GM18861 (cell line): ENCODE data around the gene A4GNT.
"Not testable (repeated sequence)": the region's sequence is repeated elsewhere in the genome, so short reads cannot be mapped to it uniquely, and the experiment has no call there.

Experiments
- ATAC-seq: cut with Tn5 transposase; IDR thresholded peaks from one replicate; pipeline ENCODE4 v1.9.1; 2021; ENCODE audit not compliant: unreplicated experiment

Gene A4GNT

DNA sequence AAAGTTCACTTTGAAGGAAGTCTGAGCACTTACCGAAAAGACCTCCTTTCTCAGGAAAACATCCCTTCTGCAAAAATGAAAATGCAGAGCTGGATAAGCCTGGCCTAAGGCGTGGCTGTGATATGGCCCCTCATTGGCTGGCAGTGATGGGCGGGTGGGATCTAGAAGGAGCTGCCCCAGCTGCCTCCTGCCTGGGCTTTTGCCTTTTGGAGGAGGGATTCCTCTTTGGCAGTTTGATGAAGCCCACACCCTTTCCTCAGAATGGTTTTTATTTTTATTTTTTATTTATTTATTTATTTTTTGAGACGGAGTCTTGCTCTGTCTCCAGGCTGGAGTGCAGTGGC, 12.8 kb downstream of the A4GNT start:
- ATAC-seq = no peak

DNA sequence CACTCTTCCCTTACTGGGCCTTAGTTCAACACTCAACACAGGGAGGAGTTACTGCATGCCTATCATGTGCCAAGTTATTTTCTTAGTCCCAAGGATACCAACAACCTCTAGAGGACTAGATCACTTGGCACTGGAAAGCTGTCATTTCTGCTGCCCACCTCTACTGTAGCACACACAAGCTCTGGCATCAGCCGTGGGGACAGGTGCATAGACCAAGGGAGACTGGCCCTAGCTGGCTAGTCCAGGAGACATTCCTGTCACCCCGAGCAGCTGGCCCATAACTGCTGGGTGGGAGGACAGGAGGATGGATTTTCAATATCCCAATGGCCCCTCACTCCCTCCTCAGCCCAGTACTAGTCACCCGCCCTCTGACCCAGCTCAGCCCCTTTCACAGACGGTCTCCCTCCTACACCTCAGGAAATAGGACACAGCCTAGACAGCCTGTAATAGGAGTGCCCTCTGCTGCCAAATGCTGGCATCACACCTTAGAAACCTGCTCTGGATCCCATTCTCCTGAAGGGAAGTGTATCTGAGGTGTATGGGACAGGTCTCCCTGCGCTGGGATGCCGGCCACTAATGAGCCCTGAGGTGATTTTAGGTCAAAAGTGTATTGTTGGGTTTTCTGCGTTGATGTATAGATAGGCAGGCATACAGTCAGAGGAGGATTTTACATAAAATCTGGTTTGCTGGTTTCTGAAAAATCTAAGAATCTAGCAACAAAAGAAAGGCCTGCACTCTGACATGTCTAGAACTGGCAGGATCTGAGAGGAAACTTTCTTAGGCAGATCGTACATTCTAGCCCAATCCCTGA, 13.4 kb downstream of the A4GNT start:
- ATAC-seq = peak; percentile 70

DNA sequence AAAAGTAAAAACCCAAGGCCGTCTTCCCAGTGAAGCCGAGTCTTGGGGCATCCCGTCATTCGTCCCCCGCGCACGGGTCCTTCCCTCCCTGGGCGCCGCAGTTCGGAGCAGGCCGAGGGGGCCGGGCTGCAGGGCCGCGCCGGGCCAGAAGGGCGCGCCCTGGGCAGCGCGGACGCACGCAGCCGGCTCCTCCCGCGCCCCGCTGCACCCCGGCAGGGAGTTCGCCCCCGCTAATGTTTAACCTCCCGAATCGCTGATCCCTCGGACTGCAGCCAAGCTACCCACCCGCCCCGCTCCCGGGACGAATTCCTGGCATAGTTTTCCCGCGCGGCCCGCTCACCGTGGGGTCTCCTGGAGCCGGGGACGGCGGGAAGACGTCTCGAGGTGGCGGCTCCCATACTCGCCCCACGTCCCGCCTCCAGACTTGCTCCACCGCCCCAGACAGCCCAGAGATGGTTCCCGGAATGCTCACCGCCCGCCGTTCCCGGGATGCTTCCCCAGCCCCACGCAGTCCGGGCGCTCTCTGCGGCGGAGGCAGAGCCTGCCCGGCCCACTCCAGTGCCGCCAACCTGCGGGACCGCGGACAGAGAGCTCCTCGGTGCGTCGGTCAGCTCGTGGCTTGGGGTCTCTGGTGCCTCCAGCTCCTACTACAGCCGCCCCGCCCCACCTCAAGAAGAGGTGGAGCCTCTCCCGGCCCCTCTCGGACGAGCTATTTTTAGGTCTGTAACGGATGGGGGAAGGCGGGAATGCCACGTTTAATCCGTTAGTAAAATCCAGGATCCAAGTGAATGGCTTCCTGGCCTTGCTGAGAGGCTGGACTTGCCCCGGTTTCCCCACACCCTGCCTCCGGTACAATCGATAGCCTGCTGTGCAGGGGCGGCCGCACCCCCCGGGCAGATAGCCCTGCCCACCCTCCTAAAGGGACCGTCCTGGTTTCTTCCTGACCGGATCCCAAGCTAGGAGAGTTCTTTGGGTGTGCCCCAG, 16.9 kb downstream of the A4GNT start, which contains the start of gene DZIP1L:
Gene DZIP1L (minus strand): TSS at position 621 of the 984 bp plus-strand sequence. CDS start 11,637 bp downstream, outside the sequence.
- peak; percentile 62 for ATAC-seq

DNA sequence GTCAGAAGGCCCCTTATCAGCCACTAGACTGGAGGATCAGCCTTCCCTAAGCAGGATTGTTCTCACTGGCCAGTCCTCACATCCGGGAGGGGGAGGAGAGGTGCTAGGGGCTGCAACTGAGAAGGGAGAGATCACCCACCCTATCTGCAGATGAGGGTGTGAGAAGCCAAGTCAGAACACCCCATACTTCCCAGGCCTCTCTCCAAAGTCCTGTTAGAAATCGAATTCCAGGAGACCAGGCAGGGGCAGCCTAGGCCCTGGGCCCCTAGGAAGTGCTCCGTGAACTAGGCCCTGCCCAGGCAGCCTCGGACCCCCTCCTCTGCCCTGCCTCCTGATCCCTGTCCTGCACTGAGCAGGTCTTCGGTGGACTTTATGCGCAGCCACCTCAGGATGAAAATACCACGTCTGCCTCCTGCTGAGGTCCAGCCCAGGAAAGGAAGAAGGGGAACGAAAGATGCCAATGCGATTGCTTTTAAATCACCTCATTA, 17.7 kb downstream of the A4GNT start:
- no peak for ATAC-seq

DNA sequence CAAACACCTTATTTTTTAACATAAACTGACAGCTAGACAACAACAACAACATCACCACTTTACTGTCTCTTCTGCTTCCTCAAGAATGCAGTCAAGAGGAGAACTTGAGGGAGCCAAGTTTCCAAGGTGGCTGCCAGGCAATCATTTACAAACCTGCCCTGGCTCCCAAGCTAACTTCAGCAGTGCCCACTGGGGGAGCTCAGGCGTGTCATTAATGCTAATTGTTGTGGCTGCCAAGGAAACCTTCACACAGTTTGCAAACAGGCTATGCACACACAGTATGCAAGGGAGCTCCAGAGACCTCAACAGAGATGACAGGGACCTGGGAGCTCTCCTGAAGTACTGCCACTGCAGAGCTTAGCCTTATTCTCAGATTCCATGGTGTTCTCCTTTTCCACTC, 18.9 kb downstream of the A4GNT start:
- ATAC-seq = no peak

DNA sequence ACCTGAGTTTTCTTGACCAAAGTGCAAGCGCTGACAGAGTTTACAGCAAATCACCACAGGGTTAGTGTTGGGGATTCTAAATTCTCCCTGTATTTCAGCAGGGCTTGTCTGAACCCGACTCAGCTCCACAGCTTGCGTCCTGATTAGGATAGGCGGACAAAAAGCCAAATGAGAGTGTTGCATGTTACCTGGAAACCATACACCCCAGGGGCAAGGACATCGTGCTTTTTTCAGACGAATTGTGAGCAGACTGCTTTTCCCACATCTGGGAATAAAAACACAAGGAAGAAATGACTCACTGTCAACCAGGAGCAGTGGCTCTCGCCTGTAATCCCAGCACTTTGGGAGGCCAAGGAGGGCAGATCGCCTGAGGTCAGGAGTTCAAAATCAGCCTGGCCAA, 19.8 kb downstream of the A4GNT start:
- ATAC-seq = no peak

DNA sequence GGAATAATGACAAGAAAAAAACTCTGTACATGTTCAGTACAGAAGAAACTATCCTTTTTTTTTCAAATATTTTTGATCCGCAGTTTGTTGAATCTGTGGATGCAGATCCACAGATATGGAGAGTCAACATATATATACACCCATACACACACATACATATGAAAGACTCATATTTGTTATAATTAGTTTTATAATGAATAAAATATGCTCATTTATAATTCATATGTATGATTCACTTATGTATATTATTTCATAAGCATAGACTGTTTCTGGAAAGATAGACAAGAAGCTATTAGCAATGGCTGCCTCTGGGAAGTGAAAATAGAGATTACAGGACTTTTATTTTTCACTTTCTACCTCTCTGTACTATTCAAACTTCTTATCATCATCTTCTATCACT, 26.6 kb downstream of the A4GNT start:
- no peak for ATAC-seq

DNA sequence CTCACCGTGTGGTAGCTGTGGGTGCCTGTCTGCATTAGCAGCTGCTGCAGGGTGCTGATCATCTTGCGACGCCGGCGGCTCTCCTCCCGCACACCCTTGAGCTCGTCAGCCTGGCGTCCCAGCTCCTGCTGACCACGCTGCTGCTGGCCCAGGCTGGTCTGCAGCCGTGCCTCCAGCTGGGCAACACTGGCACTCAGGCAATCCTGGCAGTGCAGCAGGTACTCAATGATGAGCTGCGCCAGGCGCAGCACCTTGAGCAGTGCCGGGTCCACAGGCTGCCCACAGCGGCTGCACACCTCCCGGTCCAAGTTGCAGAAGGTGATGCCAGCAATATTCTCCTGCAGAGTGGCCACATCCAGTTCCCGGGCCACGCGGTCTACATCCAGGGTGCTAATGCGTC, 28.7 kb downstream of the A4GNT start:
- ATAC-seq = no peak

DNA sequence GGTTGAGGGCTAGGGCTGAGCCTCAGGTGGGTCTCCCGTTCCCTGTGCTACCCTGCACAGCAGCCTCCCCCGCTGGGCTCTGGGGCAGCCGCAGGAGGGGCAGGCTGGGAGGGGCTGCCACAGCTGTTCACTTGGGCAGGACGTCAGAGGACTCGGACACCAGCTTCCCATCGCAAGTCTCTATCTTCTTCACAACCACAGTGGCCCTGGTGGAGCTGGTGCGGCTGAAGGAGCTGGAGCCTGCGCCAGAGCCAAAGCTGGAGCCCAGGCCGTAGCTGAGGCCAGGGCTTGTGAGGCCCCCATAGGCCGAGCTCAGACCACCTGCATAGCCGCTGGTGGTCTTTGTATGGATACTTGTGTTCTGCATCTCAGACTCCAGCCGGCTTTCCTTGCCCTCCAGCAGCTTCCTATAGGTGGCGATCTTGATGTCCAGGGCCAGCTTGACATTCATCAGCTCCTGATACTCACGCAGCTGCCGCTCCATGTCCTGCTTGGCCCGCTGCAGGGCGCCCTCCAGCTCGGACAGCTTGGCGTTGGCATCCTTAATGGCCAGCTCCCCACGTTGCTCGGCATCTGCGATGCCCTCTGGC, 30.7 kb downstream of the A4GNT start:
- ATAC-seq = not testable (repeated sequence)

DNA sequence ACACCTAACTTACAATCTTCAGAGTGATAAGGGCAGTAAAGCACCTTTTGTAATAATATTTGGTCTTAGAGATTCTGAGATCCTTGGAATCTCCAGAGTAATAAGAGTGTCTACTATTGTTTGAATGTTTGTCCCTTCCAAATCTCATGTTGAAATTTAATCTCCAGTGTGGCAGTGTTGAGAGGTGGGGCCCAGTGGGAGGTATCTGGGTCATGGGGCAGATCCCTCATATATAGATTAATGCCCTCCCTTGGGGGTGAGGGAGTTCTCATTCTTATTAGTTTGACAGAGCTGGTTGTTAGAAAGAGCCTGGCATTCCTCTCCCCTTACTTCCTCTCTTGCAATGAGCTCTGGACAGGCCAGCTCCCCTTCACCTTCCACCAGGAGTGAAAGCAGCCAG, 32.8 kb downstream of the A4GNT start:
- ATAC-seq = no peak

DNA sequence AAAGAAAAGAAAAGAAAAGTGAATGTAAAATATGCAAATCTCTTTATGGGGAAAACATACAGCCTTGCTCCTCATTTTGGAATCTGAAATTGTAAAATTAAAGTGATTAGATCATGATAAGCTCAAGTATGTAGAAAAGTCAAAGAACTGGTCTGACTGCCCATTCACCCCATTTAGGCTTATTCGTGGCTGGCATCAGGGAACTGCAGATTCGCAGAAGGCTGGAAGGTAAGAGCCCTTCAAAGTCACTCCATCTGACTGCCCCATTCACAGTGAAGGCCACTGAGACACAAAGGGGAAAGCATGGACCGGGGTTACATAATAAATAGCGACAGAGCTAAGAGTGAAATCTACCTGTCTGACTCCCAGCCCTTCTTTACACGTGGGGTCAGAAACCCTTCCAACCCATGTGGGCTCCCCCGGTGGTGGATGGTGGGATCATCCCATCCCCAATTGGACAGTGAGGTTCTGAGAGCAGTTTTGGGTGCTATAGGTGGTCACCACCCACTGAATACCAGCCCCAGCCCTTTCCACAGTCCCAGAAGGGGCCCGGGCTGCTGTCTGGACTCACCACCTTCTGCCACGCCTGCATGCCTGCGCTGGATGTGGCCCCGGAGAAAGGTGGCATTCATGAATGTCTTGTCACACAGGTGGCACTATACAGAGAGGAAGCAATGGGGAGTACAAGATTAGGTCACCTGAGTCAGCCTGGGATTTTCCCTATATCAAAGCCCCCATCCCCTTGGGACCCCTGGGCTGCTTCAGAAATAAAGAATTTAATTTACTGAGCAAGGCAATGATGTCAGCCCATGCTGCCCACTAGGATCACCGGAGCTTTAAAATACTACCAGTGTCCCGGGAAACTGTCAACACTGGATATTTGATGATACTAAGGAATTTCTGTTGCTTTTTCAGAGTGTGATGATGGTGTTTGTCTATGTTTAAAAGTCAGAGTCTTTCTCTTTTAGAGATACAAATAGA, 34.7 kb downstream of the A4GNT start:
- no peak for ATAC-seq

DNA sequence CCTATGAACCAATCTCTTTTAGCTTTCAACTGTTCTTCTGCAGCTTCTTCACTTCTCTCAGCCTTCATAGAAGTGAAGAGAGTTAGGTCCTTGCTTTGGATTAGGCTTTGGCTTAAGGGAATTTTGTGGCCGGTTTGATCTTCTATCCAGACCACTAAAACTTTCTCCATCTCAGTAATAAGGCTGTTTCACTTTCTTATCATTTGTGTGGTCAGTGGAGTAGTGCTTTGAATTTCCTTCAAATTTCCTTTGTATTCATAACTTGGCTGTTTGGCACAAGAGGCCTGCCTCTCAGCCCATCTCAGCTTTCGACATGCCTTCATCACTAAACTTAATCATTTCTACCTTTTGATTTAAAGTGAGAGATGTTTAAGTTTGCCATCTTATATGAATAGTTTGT, 38.5 kb downstream of the A4GNT start:
- no peak for ATAC-seq

DNA sequence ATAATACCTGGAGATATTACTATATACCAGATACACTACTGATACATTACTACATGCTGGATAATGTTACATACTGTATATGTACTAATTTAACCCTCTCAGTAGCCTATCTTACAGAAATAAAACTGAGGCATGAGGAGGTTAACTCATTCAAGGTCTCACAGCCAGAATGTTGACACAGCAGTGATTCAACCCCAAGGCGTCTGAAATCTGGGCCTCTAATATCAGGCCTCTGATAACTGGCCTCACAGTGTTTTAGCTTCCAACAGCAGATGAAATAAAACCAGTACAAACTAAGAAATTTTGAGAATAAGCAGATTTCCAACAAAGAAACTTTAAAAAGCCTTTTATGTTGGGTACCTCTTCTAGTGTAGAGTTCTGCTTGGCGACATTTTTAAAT, 40.2 kb downstream of the A4GNT start:
- ATAC-seq = no peak

DNA sequence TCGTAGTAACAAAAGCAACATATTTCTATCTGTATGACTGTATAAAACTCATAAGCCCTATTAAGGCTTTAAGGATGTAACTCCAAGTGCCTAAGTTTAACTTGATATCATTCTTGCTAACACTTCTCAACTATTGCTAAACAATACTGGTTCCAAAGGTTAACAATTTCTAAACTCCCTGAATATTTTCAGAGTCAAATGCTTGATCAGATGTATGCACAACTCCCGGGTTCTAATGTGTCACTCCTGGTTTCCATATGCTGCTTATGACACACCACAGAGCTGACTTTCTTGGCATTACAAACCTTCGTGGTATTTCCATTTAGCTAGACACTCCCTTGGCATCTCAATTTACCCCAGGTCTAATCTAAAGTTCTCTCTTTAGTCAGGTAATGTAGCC, 43.1 kb downstream of the A4GNT start:
- ATAC-seq = no peak

DNA sequence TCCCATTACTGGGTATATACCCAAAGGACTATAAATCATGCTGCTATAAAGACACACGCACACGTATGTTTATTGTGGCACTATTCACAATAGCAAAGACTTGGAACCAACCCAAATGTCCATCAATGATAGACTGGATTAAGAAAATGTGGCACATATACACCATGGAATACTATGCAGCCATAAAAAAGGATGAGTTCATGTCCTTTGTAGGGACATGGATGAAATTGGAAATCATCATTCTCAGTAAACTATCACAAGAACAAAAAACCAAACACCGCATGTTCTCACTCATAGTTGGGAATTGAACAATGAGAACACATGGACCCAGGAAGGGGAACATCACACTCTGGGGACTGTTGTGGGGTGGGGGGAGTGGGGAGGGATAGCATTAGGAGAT, 46.4 kb downstream of the A4GNT start:
- not testable (repeated sequence) for ATAC-seq

DNA sequence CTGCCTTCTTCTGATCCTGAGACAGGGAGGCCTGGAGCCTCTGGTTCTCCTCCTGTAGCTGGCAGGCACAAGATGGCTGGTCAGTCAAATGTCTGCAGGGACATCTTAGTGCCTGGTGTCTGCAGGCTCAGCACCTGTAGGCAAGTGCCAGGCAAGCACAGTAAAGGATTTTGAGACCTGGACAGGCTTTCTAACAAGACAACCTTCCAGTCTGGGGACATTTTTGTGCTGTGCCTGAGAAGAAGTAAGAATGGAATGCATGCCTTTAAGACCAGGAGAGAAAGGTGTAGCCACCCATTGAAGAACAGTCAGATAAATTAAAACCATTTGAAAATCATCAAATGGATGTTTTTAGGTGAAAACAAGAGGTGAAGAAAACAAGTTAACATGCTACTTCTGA, 48.0 kb downstream of the A4GNT start:
- no peak for ATAC-seq

DNA sequence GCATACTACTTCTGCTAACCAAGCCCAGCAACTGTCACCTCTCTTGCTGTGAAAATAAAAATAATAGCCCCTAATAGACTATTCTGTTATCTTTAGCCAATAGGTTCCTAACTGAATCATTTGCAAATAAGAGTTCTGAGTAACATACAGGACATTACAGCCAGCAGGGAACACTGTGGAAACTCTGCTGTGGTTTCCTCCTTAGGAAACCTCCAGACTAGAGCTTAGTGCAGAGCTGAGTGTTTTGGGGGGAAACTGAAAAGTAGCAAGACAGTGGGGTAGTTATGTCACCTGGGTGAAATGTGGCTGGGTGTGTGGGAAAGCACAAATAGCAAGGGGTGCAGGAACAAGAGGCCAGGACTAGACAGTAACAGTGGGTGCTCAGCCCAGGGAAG, 49.2 kb downstream of the A4GNT start:
- ATAC-seq = no peak

DNA sequence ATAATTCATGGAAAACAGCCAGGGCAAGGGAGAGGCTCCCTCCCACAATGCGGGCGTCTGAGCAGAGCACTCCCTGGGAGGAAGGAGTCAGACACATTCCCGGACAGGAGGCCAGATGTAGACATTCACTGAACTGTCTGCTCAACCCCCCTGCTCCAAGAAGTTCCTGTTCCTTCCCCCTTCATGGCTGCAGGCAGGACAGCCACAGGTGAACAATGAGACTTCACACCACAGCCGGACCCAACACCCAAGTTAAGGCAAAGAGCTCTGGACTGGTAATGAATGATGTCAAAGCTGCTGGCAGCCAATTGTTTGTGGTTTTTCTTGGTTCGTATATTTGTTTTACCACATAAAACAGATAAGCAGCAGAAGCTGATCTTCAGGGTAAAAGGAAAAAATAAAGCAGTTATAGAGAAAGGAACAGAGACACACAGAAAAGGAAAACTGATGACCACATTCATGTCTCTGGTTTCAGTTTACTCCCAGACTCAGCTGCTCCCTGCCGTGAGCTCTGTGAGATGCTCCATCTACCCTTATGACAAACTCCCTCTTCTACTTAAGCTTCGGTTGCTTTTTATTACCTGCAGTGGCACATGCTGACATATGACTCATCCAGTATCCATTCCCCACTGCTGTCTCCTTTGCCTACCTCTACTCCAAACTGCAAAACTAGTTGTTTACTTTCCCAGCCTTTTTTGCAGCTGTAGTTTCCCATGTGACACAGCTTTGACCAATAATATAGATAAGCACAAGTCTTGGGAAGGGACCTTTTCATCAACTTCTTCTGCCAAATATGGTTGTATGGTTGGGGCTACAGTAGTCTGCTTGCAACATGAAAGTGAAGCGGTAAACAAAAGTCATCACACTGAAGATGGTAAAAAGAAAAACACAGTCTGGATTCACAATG, 49.9 kb downstream of the A4GNT start:
- no peak for ATAC-seq

DNA sequence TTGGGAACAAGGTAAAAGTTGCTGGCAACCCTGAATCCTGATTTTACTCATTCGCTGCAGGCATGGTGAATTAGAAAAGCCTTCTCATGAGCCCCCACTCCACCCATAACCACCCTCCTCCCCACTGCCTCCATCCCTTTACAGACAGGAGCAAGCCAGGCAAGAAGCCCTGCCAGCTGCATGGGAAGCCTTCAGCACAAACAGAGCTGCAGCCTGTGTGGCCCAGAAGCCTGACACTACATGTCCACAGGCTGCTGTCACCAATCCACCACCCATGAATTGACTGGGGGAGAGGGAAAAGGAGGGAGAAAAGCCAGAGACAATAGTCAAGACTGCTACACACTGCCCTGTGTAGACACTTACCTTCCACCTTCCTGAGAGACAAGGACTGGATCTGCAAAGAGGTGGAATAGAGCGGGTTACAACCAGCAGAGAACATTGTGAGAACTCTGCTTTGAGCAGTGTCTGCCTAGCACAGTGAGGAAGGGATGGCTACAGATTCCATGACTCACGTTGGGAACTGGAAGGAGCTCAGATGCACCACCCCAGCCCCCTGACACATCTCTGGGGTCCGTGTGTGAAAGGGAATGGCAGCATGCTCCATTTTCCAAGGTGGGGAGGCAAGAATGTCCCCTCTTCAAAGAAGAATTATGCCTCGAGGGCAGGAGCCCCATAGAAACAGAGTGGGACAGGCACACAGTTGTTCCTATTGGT, 50.7 kb downstream of the A4GNT start:
- ATAC-seq = no peak
